Measurements from ENCODE around the gene CYP4F12. TPM values are rescaled to one million over a fixed set of nuclear protein-coding genes. Genes with fewer than 3 reads are reported as not detected.
A peak's percentile ranks its signal among the peaks of the same experiment; 100 is the strongest.

Gene CYP4F12
- total RNA-seq, 1 experiment from 2014 or later: 1.7 TPM

DNA sequence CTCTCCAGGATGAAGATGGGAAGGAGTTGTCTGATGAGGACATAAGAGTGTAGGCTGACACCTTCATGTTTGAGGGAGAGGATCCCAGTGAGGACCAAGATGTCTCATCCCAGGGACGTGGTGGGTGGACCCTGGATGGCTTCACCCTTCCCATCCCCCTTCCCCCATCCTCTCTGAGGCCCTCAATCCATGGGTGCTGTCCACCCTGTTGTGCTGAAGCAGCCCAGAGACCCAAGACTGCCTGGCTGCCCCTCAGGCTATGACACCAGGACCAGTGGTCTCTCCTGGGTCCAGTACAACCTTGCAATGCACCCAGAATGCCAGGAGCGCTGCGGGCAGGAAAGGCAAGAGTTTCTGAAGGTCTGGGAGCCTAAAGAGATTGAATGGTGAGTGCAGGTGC is 3.4 kb upstream of the CYP4F12 start:
- DNase-seq (ENCODE audit: low read depth, low spot score) (no peak), ATAC-seq (no peak)
- no peaks in the 10 kb centered on the region for H3K9me3 ChIP-seq (ENCODE audit: control insufficient read depth, insufficient read depth, low read depth, low read length)
- H3K27me3 ChIP-seq (ENCODE audit: control insufficient read depth, insufficient read depth, low read length): no peaks in the 10 kb centered on the region
- TF ChIP-seq SIN3A (IDR thresholded peaks at IDR 0.05; ENCODE audit: borderline replicate concordance, insufficient read depth, low read depth, low read length): no peak
- TF ChIP-seq, protein P1, sequence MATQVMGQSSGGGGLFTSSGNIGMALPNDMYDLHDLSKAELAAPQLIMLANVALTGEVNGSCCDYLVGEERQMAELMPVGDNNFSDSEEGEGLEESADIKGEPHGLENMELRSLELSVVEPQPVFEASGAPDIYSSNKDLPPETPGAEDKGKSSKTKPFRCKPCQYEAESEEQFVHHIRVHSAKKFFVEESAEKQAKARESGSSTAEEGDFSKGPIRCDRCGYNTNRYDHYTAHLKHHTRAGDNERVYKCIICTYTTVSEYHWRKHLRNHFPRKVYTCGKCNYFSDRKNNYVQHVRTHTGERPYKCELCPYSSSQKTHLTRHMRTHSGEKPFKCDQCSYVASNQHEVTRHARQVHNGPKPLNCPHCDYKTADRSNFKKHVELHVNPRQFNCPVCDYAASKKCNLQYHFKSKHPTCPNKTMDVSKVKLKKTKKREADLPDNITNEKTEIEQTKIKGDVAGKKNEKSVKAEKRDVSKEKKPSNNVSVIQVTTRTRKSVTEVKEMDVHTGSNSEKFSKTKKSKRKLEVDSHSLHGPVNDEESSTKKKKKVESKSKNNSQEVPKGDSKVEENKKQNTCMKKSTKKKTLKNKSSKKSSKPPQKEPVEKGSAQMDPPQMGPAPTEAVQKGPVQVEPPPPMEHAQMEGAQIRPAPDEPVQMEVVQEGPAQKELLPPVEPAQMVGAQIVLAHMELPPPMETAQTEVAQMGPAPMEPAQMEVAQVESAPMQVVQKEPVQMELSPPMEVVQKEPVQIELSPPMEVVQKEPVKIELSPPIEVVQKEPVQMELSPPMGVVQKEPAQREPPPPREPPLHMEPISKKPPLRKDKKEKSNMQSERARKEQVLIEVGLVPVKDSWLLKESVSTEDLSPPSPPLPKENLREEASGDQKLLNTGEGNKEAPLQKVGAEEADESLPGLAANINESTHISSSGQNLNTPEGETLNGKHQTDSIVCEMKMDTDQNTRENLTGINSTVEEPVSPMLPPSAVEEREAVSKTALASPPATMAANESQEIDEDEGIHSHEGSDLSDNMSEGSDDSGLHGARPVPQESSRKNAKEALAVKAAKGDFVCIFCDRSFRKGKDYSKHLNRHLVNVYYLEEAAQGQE (IDR thresholded peaks at IDR 0.05; ENCODE audit: insufficient read depth in 1 of 2, low read depth in 2 of 2, low read length in 1 of 2): 0 out of 4 replicates have a peak, but pooled peaks of 1 of the 2 experiments have one; percentile 15
- intact Hi-C loops (cut with micrococcal nuclease; ENCODE audit: unreplicated experiment) (no loop called here), in situ Hi-C loops (cut with HindIII; ENCODE audit: low pct_unique_long_range_greater_than_20kb, low sequenced_read_pairs) (no loop called here)
- ChIA-PET POLR2A (no interaction called here), CTCF (no interaction called here)
- BruUV-seq (replicated peaks): no TSS peak
- no peaks in the 10 kb centered on the region for H3K4me1 ChIP-seq (ENCODE audit: control insufficient read depth, insufficient read depth, low read length)
- no peaks in the 10 kb centered on the region for H3K36me3 ChIP-seq (ENCODE audit: control insufficient read depth, insufficient read depth, low read length)
- H3K4me3 ChIP-seq (ENCODE audit: low read depth in 2 of 2, low read length in 2 of 2): no peak overlapping the region
- no peak overlapping the region for H3K27ac ChIP-seq (ENCODE audit: low read length)

DNA sequence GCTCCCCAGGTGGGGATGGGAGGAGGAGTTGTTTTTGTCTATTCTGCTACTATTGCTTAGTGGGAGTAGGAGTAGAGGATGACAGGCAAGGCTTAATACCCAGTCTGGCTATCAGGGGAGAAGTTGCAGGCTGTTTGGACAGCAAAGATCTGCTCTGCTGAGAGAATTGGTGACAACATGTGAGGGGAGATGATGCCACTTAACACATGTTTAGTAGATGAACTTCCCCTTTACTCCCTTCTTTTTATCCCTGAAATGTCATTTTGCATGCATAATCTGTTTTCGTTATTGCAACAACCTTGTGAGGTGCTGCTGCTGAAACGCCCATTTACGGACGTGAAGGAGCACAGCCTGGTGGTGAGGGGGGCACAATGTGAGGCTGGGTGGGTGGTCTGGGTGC is 3.0 kb upstream of the CYP4F12 start:
- no peaks in the 10 kb centered on the region for H3K36me3 ChIP-seq (ENCODE audit: control insufficient read depth, insufficient read depth, low read length)
- CTCF ChIA-PET: no interaction called here
- TF ChIP-seq, protein P2, sequence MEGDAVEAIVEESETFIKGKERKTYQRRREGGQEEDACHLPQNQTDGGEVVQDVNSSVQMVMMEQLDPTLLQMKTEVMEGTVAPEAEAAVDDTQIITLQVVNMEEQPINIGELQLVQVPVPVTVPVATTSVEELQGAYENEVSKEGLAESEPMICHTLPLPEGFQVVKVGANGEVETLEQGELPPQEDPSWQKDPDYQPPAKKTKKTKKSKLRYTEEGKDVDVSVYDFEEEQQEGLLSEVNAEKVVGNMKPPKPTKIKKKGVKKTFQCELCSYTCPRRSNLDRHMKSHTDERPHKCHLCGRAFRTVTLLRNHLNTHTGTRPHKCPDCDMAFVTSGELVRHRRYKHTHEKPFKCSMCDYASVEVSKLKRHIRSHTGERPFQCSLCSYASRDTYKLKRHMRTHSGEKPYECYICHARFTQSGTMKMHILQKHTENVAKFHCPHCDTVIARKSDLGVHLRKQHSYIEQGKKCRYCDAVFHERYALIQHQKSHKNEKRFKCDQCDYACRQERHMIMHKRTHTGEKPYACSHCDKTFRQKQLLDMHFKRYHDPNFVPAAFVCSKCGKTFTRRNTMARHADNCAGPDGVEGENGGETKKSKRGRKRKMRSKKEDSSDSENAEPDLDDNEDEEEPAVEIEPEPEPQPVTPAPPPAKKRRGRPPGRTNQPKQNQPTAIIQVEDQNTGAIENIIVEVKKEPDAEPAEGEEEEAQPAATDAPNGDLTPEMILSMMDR (IDR thresholded peaks at IDR 0.05): no peak
- no peak overlapping the region for H3K27ac ChIP-seq (ENCODE audit: low read length)
- H3K4me1 ChIP-seq (ENCODE audit: control insufficient read depth, insufficient read depth, low read length): no peaks in the 10 kb centered on the region
- BruUV-seq (replicated peaks): no TSS peak
- intact Hi-C loops (cut with micrococcal nuclease; ENCODE audit: unreplicated experiment): no loop called here
- ATAC-seq (no peak), DNase-seq (ENCODE audit: low read depth, low spot score) (no peak)
- no peak overlapping the region for H3K4me3 ChIP-seq (ENCODE audit: low read depth in 2 of 2, low read length in 2 of 2)
- POLR2A ChIA-PET: no interaction called here
- no peaks in the 10 kb centered on the region for H3K27me3 ChIP-seq (ENCODE audit: control insufficient read depth, insufficient read depth, low read length)
- H3K9me3 ChIP-seq (ENCODE audit: control insufficient read depth, insufficient read depth, low read depth, low read length): no peaks in the 10 kb centered on the region
- in situ Hi-C loops (cut with HindIII; ENCODE audit: low pct_unique_long_range_greater_than_20kb, low sequenced_read_pairs): no loop called here

DNA sequence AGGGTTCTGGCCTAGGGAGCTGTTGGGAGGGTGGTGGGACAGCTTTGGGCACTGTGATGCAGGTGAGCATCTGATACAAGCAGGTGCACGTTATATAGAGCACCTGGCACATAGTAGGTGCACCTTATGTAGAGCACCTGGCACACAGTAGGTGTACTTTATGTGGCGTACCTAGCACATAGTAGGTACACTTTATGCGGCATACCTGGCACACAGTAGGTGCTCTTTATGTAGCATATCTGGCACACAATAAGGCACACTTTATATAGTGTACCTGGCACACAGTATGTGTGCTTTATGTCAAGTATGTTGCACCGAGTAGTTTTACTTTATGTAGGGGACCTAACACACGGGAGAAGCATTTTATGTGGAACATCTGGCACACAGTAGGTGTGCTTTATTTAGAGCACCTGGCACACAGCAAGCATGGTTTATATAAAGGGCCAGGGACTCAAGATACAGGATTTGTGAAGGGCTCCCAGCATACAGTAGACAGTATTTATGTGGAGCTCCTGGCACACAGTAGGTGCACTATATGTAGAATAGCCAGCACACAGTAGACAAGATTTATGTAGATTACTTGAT is 1.6 kb upstream of the CYP4F12 start:
- no peak overlapping the region for H3K27ac ChIP-seq (ENCODE audit: low read length)
- no peaks in the 10 kb centered on the region for H3K36me3 ChIP-seq (ENCODE audit: control insufficient read depth, insufficient read depth, low read length)
- H3K4me3 ChIP-seq (ENCODE audit: low read depth in 2 of 2, low read length in 2 of 2): no peak overlapping the region
- ChIA-PET POLR2A (no interaction called here), CTCF (no interaction called here)
- BruUV-seq (replicated peaks): no TSS peak
- no peaks in the 10 kb centered on the region for H3K27me3 ChIP-seq (ENCODE audit: control insufficient read depth, insufficient read depth, low read length)
- intact Hi-C loops (cut with micrococcal nuclease; ENCODE audit: unreplicated experiment): no loop called here
- in situ Hi-C loops (cut with HindIII; ENCODE audit: low pct_unique_long_range_greater_than_20kb, low sequenced_read_pairs): no loop called here
- H3K9me3 ChIP-seq (ENCODE audit: control insufficient read depth, insufficient read depth, low read depth, low read length): no peaks in the 10 kb centered on the region
- TF ChIP-seq, protein P2 (IDR thresholded peaks at IDR 0.05): no peak
- TF ChIP-seq, protein P1 (IDR thresholded peaks at IDR 0.05; ENCODE audit: insufficient read depth in 1 of 2, low read depth in 2 of 2, low read length in 1 of 2): no peak
- no peak for TF ChIP-seq POLR2AphosphoS5 (IDR thresholded peaks at IDR 0.05; ENCODE audit: low read depth, low read length)
- ATAC-seq (no peak), DNase-seq (ENCODE audit: low read depth, low spot score) (no peak)
- H3K4me1 ChIP-seq (ENCODE audit: control insufficient read depth, insufficient read depth, low read length): no peaks in the 10 kb centered on the region
